ENCODE results near the gene ADAMTS6. TPM values are rescaled to one million over a fixed set of nuclear protein-coding genes. Genes with fewer than 3 reads are reported as not detected.
A peak's percentile ranks its signal among the peaks of the same experiment; 100 is the strongest.

Gene ADAMTS6
- polyA plus RNA-seq, 2 of the 4 experiments (the other 2 are of a cell fraction), result 0.22 to 0.66 TPM

DNA sequence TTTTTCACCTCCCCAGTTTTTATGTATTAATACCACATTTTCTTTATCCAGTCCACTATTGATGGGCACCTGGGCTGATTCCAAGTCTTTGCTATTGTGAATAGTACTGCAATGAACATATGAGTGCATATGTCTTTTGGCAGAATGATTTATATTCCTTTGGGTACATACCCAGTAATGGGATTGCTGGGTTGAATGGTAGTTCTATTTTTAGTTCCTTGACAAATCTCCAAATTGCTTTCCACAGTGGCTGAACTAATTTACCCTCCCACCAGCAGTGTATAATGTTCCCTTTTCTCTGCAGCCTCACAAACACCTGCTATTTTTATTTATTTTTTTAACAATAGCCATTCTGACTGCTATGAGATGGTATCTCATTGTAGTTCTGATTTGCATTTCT, 340.2 kb downstream of the ADAMTS6 start (continued):
- TF ChIP-seq, protein P1, sequence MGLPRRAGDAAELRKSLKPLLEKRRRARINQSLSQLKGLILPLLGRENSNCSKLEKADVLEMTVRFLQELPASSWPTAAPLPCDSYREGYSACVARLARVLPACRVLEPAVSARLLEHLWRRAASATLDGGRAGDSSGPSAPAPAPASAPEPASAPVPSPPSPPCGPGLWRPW (IDR thresholded peaks at IDR 0.05), result no peak

DNA sequence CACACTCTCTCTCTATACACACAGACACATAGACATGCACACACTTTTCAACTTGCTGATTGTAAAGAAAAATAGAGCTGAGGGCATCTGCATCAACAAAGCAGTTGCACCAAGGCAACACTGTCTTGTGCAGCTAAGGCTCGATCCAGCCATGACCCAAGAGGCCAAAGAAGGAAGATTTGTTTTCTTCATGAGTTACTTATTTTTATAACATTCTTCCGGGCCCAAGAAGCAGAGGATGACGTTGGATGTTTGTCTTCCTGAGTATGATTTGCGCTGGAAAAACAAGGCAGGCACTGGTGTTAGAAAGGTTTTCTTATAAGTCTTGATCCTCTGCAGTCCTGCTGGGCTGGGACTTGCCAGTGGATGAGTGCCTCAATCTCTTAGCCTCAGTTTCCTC, 344.1 kb downstream of the ADAMTS6 start:
- H3K27ac ChIP-seq, result no peak overlapping the region
- WGBS (ENCODE audit: missing lambda C conversion rate), result 3% methylated on average over 4 of the region's 4 CpGs
- TF ChIP-seq HOXB13 (CRISPR knock-in tag; IDR thresholded peaks at IDR 0.05; ENCODE audit: low read depth) (no peak), HOXA7 (CRISPR knock-in tag; IDR thresholded peaks at IDR 0.05) (no peak), KDM5A (IDR thresholded peaks at IDR 0.05) (no peak), NPAS2 (CRISPR knock-in tag; IDR thresholded peaks at IDR 0.05; ENCODE audit: borderline replicate concordance) (no peak), EHMT2 (IDR thresholded peaks at IDR 0.05; ENCODE audit: low read depth) (no peak), TP53 (CRISPR knock-in tag; IDR thresholded peaks at IDR 0.05) (no peak), GATA3 (IDR thresholded peaks at IDR 0.05; ENCODE audit: borderline replicate concordance) (no peak), BHLHE40 (IDR thresholded peaks at IDR 0.05; ENCODE audit: low read depth, low read length) (no peak), NFE2L2 (conservative IDR thresholded peaks at IDR 0.05; ENCODE audit: low read length) (no peak), EHF (CRISPR knock-in tag; IDR thresholded peaks at IDR 0.05) (no peak), TFCP2L1 (CRISPR knock-in tag; IDR thresholded peaks at IDR 0.05) (no peak), HEYL (CRISPR knock-in tag; IDR thresholded peaks at IDR 0.05) (no peak), POLR2AphosphoS2 (conservative IDR thresholded peaks at IDR 0.05; ENCODE audit: low read length) (no peak)
- TF ChIP-seq, protein P2, sequence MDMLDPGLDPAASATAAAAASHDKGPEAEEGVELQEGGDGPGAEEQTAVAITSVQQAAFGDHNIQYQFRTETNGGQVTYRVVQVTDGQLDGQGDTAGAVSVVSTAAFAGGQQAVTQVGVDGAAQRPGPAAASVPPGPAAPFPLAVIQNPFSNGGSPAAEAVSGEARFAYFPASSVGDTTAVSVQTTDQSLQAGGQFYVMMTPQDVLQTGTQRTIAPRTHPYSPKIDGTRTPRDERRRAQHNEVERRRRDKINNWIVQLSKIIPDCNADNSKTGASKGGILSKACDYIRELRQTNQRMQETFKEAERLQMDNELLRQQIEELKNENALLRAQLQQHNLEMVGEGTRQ (IDR thresholded peaks at IDR 0.05), result no peak
- TF ChIP-seq, protein P3, sequence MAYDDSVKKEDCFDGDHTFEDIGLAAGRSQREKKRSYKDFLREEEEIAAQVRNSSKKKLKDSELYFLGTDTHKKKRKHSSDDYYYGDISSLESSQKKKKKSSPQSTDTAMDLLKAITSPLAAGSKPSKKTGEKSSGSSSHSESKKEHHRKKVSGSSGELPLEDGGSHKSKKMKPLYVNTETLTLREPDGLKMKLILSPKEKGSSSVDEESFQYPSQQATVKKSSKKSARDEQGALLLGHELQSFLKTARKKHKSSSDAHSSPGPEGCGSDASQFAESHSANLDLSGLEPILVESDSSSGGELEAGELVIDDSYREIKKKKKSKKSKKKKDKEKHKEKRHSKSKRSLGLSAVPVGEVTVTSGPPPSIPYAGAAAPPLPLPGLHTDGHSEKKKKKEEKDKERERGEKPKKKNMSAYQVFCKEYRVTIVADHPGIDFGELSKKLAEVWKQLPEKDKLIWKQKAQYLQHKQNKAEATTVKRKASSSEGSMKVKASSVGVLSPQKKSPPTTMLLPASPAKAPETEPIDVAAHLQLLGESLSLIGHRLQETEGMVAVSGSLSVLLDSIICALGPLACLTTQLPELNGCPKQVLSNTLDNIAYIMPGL (CRISPR knock-in tag; IDR thresholded peaks at IDR 0.05; ENCODE audit: borderline replicate concordance), result no peak
- TF ChIP-seq, protein P4, sequence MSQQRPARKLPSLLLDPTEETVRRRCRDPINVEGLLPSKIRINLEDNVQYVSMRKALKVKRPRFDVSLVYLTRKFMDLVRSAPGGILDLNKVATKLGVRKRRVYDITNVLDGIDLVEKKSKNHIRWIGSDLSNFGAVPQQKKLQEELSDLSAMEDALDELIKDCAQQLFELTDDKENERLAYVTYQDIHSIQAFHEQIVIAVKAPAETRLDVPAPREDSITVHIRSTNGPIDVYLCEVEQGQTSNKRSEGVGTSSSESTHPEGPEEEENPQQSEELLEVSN (IDR thresholded peaks at IDR 0.05; ENCODE audit: borderline replicate concordance, low read depth), result no peak
- TF ChIP-seq, protein P5, sequence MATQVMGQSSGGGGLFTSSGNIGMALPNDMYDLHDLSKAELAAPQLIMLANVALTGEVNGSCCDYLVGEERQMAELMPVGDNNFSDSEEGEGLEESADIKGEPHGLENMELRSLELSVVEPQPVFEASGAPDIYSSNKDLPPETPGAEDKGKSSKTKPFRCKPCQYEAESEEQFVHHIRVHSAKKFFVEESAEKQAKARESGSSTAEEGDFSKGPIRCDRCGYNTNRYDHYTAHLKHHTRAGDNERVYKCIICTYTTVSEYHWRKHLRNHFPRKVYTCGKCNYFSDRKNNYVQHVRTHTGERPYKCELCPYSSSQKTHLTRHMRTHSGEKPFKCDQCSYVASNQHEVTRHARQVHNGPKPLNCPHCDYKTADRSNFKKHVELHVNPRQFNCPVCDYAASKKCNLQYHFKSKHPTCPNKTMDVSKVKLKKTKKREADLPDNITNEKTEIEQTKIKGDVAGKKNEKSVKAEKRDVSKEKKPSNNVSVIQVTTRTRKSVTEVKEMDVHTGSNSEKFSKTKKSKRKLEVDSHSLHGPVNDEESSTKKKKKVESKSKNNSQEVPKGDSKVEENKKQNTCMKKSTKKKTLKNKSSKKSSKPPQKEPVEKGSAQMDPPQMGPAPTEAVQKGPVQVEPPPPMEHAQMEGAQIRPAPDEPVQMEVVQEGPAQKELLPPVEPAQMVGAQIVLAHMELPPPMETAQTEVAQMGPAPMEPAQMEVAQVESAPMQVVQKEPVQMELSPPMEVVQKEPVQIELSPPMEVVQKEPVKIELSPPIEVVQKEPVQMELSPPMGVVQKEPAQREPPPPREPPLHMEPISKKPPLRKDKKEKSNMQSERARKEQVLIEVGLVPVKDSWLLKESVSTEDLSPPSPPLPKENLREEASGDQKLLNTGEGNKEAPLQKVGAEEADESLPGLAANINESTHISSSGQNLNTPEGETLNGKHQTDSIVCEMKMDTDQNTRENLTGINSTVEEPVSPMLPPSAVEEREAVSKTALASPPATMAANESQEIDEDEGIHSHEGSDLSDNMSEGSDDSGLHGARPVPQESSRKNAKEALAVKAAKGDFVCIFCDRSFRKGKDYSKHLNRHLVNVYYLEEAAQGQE (IDR thresholded peaks at IDR 0.05), result no peak
- ChIA-PET POLR2A (no interaction called here), CTCF (interaction anchor here (1.2 kb wide), 1 partner anchor 9 kb away, joined by 4 read pairs; no protein-coding TSS in a partner anchor)
- no peaks in the 10 kb centered on the region for H3K9me3 ChIP-seq
- no peak for ATAC-seq
- H3K4me3 ChIP-seq, result no peak overlapping the region
- DNase-seq (ENCODE audit: low read depth in 1 of 2, low spot score in 1 of 2), result peak in 1 of 2 experiments; percentile 31
- 0 out of 3 replicates have a peak overlapping the region, but pooled peaks have one; percentile 3 for H3K4me2 ChIP-seq
- 0 out of 3 replicates have a peak, but pooled peaks cover 3% of the 10 kb centered on the region for H3K4me1 ChIP-seq
- FAIRE-seq, result no peak
